Astrocyte (in vitro differentiated cells and primary cell): ENCODE data around the gene POGZ. TPM values are rescaled to one million over a fixed set of nuclear protein-coding genes. Genes with fewer than 3 reads are reported as not detected.

Source experiments
- DNase-seq: peaks from one replicate; pipeline ENCODE4 v3.0.0-alpha.2; 2010; ENCODE audit warnings: low read depth
- FAIRE-seq: peaks from 2 replicates; lab custom pipeline; 2011; peaks lifted over from hg19 to GRCh38; lab: Jason Lieb, UNC
- H2AFZ ChIP-seq: 2 replicates; pipeline ENCODE4 v1.6.0; 2012; ENCODE audit warnings: low read depth, low read length, inconsistent platforms
- H3K27ac ChIP-seq: 2 replicates; pipeline ENCODE4 v1.5.1; 2011; ENCODE audit warnings: low read depth, low read length, inconsistent platforms
- H3K27me3 ChIP-seq: 2 replicates; pipeline ENCODE4 v1.6.0; 2011; ENCODE audit warnings: low read length, inconsistent platforms; ENCODE audit not compliant: insufficient read depth
- H3K36me3 ChIP-seq: 2 replicates; pipeline ENCODE4 v1.5.1; 2011; ENCODE audit warnings: low read length, inconsistent platforms; ENCODE audit not compliant: insufficient read depth
- H3K4me1 ChIP-seq: 2 replicates; pipeline ENCODE4 v1.5.1; 2011; ENCODE audit warnings: low read length, inconsistent platforms; ENCODE audit not compliant: insufficient read depth
- H3K4me2 ChIP-seq: 2 replicates; pipeline ENCODE4 v1.6.0; 2012; ENCODE audit warnings: low read length, inconsistent platforms
- H3K4me3 ChIP-seq: 2 replicates; pipeline ENCODE4 v1.5.1; 2011; ENCODE audit warnings: low read depth, mild to moderate bottlenecking, low read length, inconsistent platforms; ENCODE audit not compliant: insufficient read depth
- H3K79me2 ChIP-seq: 2 replicates; pipeline ENCODE4 v1.6.0; 2012; ENCODE audit warnings: mild to moderate bottlenecking, low read length, inconsistent platforms; ENCODE audit not compliant: insufficient read depth
- H3K9ac ChIP-seq: 2 replicates; pipeline ENCODE4 v1.6.0; 2012; ENCODE audit warnings: mild to moderate bottlenecking, low read length, inconsistent platforms
- H3K9me3 ChIP-seq: 2 replicates; pipeline ENCODE4 v1.5.1; 2012; ENCODE audit warnings: low read depth, mild to moderate bottlenecking, low read length, inconsistent platforms; ENCODE audit not compliant: insufficient read depth
- H4K20me1 ChIP-seq: 2 replicates; pipeline ENCODE4 v1.6.0; 2012; ENCODE audit warnings: low read length, inconsistent platforms; ENCODE audit not compliant: insufficient read depth
- H3K27ac Mint-ChIP-seq: one replicate; pipeline ENCODE4 v1.8.0; 2021; ENCODE audit warnings: mild to moderate bottlenecking, mixed read lengths; ENCODE audit not compliant: unreplicated experiment
- H3K27me3 Mint-ChIP-seq: one replicate; pipeline ENCODE4 v1.8.0; 2021; ENCODE audit warnings: low read depth, mixed read lengths; ENCODE audit not compliant: unreplicated experiment
- H3K36me3 Mint-ChIP-seq: one replicate; pipeline ENCODE4 v1.8.0; 2021; ENCODE audit warnings: low read depth, mixed read lengths; ENCODE audit not compliant: unreplicated experiment
- H3K4me1 Mint-ChIP-seq: one replicate; pipeline ENCODE4 v1.8.0; 2021; ENCODE audit warnings: low read depth, mixed read lengths; ENCODE audit not compliant: unreplicated experiment
- H3K4me3 Mint-ChIP-seq: one replicate; pipeline ENCODE4 v1.8.0; 2021; ENCODE audit warnings: mild to moderate bottlenecking, moderate library complexity, mixed read lengths; ENCODE audit not compliant: unreplicated experiment
- H3K9me3 Mint-ChIP-seq: one replicate; pipeline ENCODE4 v1.8.0; 2021; ENCODE audit warnings: mild to moderate bottlenecking, mixed read lengths; ENCODE audit not compliant: unreplicated experiment
- CTCF ChIP-seq: IDR thresholded peaks from 2 replicates; pipeline ENCODE4 v1.5.1; 2011; ENCODE audit warnings: low read depth, mild to moderate bottlenecking, inconsistent platforms, low read length, moderate library complexity; ENCODE audit not compliant: insufficient read depth
- EZH2 ChIP-seq: IDR thresholded peaks from 2 replicates; pipeline ENCODE4 v1.6.1; 2012; ENCODE audit warnings: mild to moderate bottlenecking, low read length, inconsistent platforms; ENCODE audit not compliant: insufficient read depth
- total RNA-seq: library from RNA; stranded (reverse); gene quantifications from 2 replicates; pipeline ENCODE4 v1.2.1, GENCODE V29; 2021

The POGZ gene
- total RNA-seq, 1 donor from 2014 or later, result 63.9 TPM

GRCh38 chr1:151504252-151504651, 45.0 kb upstream of the POGZ start:
- no peak overlapping the region for H3K4me3 Mint-ChIP-seq
- TF ChIP-seq CTCF (no peak), EZH2 (no peak)
- H3K9me3 ChIP-seq, result no peaks in the 10 kb centered on the region

GRCh38 chr1:151502859-151503780, 43.8 kb upstream of the POGZ start:
- no peak overlapping the region for H3K9ac ChIP-seq
- H3K79me2 ChIP-seq, result no peaks in the 10 kb centered on the region
- TF ChIP-seq EZH2, result no peak
- FAIRE-seq, result no peak
- Mint-ChIP-seq H3K36me3 (no peaks in the 10 kb centered on the region), H3K9me3 (peaks cover 2% of the 10 kb centered on the region), H3K27me3 (peaks cover 17% of the 10 kb centered on the region), H3K4me1 (peaks cover 19% of the 10 kb centered on the region), H3K27ac (peak overlapping the region; percentile 84), H3K4me3 (no peak overlapping the region)
- no peaks in the 10 kb centered on the region for H4K20me1 ChIP-seq
- H3K27me3 ChIP-seq, result peaks cover 3% of the 10 kb centered on the region
- no peaks in the 10 kb centered on the region for H3K9me3 ChIP-seq
- no peak overlapping the region for H3K4me2 ChIP-seq
- no peak for DNase-seq
- peaks cover 4% of the 10 kb centered on the region for H3K4me1 ChIP-seq
- H3K4me3 ChIP-seq, result no peak overlapping the region
- H3K27ac ChIP-seq, result no peak overlapping the region
- H2AFZ ChIP-seq, result no peak overlapping the region
- H3K36me3 ChIP-seq, result no peaks in the 10 kb centered on the region

More at GRCh38 chr1:151504252-151504651, 45.0 kb upstream of the POGZ start:
- H3K27ac ChIP-seq, result no peak overlapping the region
- Mint-ChIP-seq H3K4me1 (peaks cover 19% of the 10 kb centered on the region), H3K27ac (no peak overlapping the region), H3K36me3 (no peaks in the 10 kb centered on the region), H3K9me3 (peaks cover 2% of the 10 kb centered on the region), H3K27me3 (peaks cover 17% of the 10 kb centered on the region)
- DNase-seq (no peak), FAIRE-seq (no peak)
- H3K4me2 ChIP-seq, result no peak overlapping the region
- H3K27me3 ChIP-seq, result peaks cover 3% of the 10 kb centered on the region
- H2AFZ ChIP-seq, result no peak overlapping the region
- H3K79me2 ChIP-seq, result no peaks in the 10 kb centered on the region
- H3K36me3 ChIP-seq, result no peaks in the 10 kb centered on the region
- H3K4me1 ChIP-seq, result peaks cover 4% of the 10 kb centered on the region
- no peak overlapping the region for H3K9ac ChIP-seq
- H3K4me3 ChIP-seq, result no peak overlapping the region
- H4K20me1 ChIP-seq, result no peaks in the 10 kb centered on the region

- H3K9ac ChIP-seq, result no peak overlapping the region
These were observed 42.9 kb upstream of the POGZ start for GRCh38 chr1:151502035-151502700.

More at GRCh38 chr1:151502035-151502700, 42.9 kb upstream of the POGZ start:
- no peak overlapping the region for H3K27ac ChIP-seq
- peaks cover 4% of the 10 kb centered on the region for H3K4me1 ChIP-seq
- FAIRE-seq (no peak), DNase-seq (no peak)
- peaks cover 13% of the 10 kb centered on the region for H3K27me3 Mint-ChIP-seq
- no peaks in the 10 kb centered on the region for H3K9me3 ChIP-seq
- no peaks in the 10 kb centered on the region for H3K36me3 ChIP-seq
- no peak overlapping the region for H3K4me3 Mint-ChIP-seq
- peaks cover 3% of the 10 kb centered on the region for H3K27me3 ChIP-seq
- peaks cover 19% of the 10 kb centered on the region for H3K4me1 Mint-ChIP-seq
- no peaks in the 10 kb centered on the region for H3K36me3 Mint-ChIP-seq
- TF ChIP-seq EZH2, result no peak
- no peak for TF ChIP-seq CTCF
- H3K79me2 ChIP-seq, result no peaks in the 10 kb centered on the region
- peak overlapping the region; percentile 2 for H3K27ac Mint-ChIP-seq
- peaks cover 2% of the 10 kb centered on the region for H3K9me3 Mint-ChIP-seq
- no peaks in the 10 kb centered on the region for H4K20me1 ChIP-seq
- no peak overlapping the region for H3K4me3 ChIP-seq
- H2AFZ ChIP-seq, result no peak overlapping the region
- H3K4me2 ChIP-seq, result no peak overlapping the region
